Gastrocnemius medialis (tissue), 4 donors: Measurements from ENCODE around the gene TMEM150C. TPM values are rescaled to one million over a fixed set of nuclear protein-coding genes. Genes with fewer than 3 reads are reported as not detected.

Experiments used
- ATAC-seq, 2 donors: fragments of 150-250 bp; one replicate each; pipeline ENCODE4 v1.9.1; 2016
- DNase-seq, 2 donors: peaks; one replicate each; pipeline ENCODE4 v3.0.0-alpha.2; 2019
- H3K27ac ChIP-seq, 4 donors: fragments of 200-600 bp; sonication (generic); 1 replicate in 1 of 4; 2 replicates in 3 of 4; pipeline ENCODE4 v1.5.1; 2016 to 2018; ENCODE audit warnings: mild to moderate bottlenecking in 2 of 4, moderate library complexity in 1 of 4
- H3K27me3 ChIP-seq, 3 donors: fragments of 200-600 bp; sonication (generic) in 2 of 3; 1 replicate in 1 of 3; 2 replicates in 2 of 3; pipeline versions ENCODE4 v1.5.1 to v1.6.0; 2016 to 2019; ENCODE audit warnings: mild to moderate bottlenecking in 1 of 3, moderate library complexity in 1 of 3
- H3K36me3 ChIP-seq, 2 donors: fragments of 200-600 bp; sonication (generic) in 1 of 2; one replicate each; pipeline ENCODE4 v1.5.1; 2017 to 2018
- H3K4me1 ChIP-seq, 2 donors: fragments of 200-600 bp; sonication (generic) in 1 of 2; one replicate each; pipeline ENCODE4 v1.5.1; 2016 to 2017; ENCODE audit warnings: mild to moderate bottlenecking in 2 of 2
- H3K4me3 ChIP-seq, 4 donors: fragments of 200-600 bp; sonication (generic) in 3 of 4; 1 replicate in 1 of 4; 2 replicates in 3 of 4; pipeline ENCODE4 v1.5.1; 2016 to 2019; ENCODE audit warnings: mild to moderate bottlenecking in 2 of 4
- H3K9me3 ChIP-seq, 3 donors: fragments of 200-600 bp; sonication (generic) in 2 of 3; 1 replicate in 1 of 3; 2 replicates in 2 of 3; pipeline ENCODE4 v1.5.1; 2016 to 2019
- CTCF ChIP-seq, 5 experiments: fragments of 450-650 bp in 3 of 5; fragments of 200-600 bp in 2 of 5; sonication (generic) in 2 of 5; IDR thresholded peaks in 4 of 5; conservative IDR thresholded peaks in 1 of 5; 1 replicate in 4 of 5; 2 replicates in 1 of 5; pipeline ENCODE4 v1.5.1; 2016 to 2019; ENCODE audit warnings: antibody characterized with exemption in 5 of 5, mild to moderate bottlenecking in 3 of 5, moderate library complexity in 3 of 5
- POLR2A ChIP-seq, 2 donors: fragments of 450-650 bp; IDR thresholded peaks; one replicate each; pipeline ENCODE4 v1.6.1; 2017; ENCODE audit warnings: antibody characterized with exemption in 2 of 2, mild to moderate bottlenecking in 2 of 2, moderate library complexity in 2 of 2
- in situ Hi-C, 4 donors: fragments of 200-750 bp; cut with MboI; loops; one replicate each; pipeline versions ENCODE4 v1.15.0 to v1.8.0; 2017; ENCODE audit warnings: low sequenced_read_pairs in 4 of 4
- intact Hi-C: fragments of 100-400 bp; cut with DNase I; formaldehyde crosslinking; loops from one replicate; pipeline ENCODE4 v1.15.1; 2023; ENCODE audit warnings: low total_unique reads
- total RNA-seq, 4 donors: library from RNA; depleted of rRNA; stranded (reverse); fragments of >200 nt; gene quantifications; one replicate each; pipeline versions ENCODE4 v1.1.0 to v1.2.3, GENCODE V29; 2016

TMEM150C gene
- total RNA-seq, 4 donors from 2014 or later, result 5.5 to 13.5 (median 7.8) TPM

GRCh38 chr4:82579932-82580331, 18.1 kb upstream of the TMEM150C start:
- Histone ChIP-seq H3K4me3 (no peak overlapping the region), H3K9me3 (no peaks in the 10 kb centered on the region), H3K27me3 (no peaks in the 10 kb centered on the region), H3K4me1 (no peaks in the 10 kb centered on the region), H3K27ac (no peak overlapping the region), H3K36me3 (no peaks in the 10 kb centered on the region)
- ATAC-seq (no peak), DNase-seq (no peak)
- TF ChIP-seq CTCF (IDR thresholded peaks at IDR 0.05 in 4 of 5, conservative IDR thresholded peaks at IDR 0.05 in 1 of 5) (no peak), POLR2A (IDR thresholded peaks at IDR 0.05) (no peak)
- in situ Hi-C loops (no loop called here), intact Hi-C loops (no loop called here)

- Histone ChIP-seq H3K36me3 (no peaks in the 10 kb centered on the region), H3K4me1 (no peaks in the 10 kb centered on the region), H3K4me3 (no peak overlapping the region), H3K27ac (no peak overlapping the region), H3K27me3 (no peaks in the 10 kb centered on the region), H3K9me3 (no peaks in the 10 kb centered on the region)
- intact Hi-C loops (no loop called here), in situ Hi-C loops (no loop called here)
- ATAC-seq (no peak), DNase-seq (no peak)
- no peak for TF ChIP-seq POLR2A (IDR thresholded peaks at IDR 0.05)
- TF ChIP-seq CTCF (IDR thresholded peaks at IDR 0.05 in 4 of 5, conservative IDR thresholded peaks at IDR 0.05 in 1 of 5), result no peak
These were observed 17.1 kb upstream of the TMEM150C start for GRCh38 chr4:82578935-82579334.

GRCh38 chr4:82577451-82577850, 15.7 kb upstream of the TMEM150C start:
- no peak for TF ChIP-seq POLR2A (IDR thresholded peaks at IDR 0.05)
- no peak for TF ChIP-seq CTCF (IDR thresholded peaks at IDR 0.05 in 4 of 5, conservative IDR thresholded peaks at IDR 0.05 in 1 of 5)
- Histone ChIP-seq H3K9me3 (no peaks in the 10 kb centered on the region), H3K4me1 (no peaks in the 10 kb centered on the region), H3K27me3 (no peaks in the 10 kb centered on the region), H3K27ac (no peak overlapping the region), H3K4me3 (no peak overlapping the region), H3K36me3 (no peaks in the 10 kb centered on the region)
- intact Hi-C loops, result no loop called here
- in situ Hi-C loops, result no loop called here
- DNase-seq (no peak), ATAC-seq (no peak)

- H3K27ac ChIP-seq, result no peak overlapping the region
- H3K27me3 ChIP-seq, result no peaks in the 10 kb centered on the region
- no peak for DNase-seq
- no peaks in the 10 kb centered on the region for H3K36me3 ChIP-seq
- no peaks in the 10 kb centered on the region for H3K9me3 ChIP-seq
- in situ Hi-C loops, result no loop called here
- TF ChIP-seq POLR2A (IDR thresholded peaks at IDR 0.05), result no peak
- TF ChIP-seq CTCF (IDR thresholded peaks at IDR 0.05 in 4 of 5, conservative IDR thresholded peaks at IDR 0.05 in 1 of 5), result no peak
- H3K4me3 ChIP-seq, result no peak overlapping the region
- ATAC-seq, result no peak
- no peaks in the 10 kb centered on the region for H3K4me1 ChIP-seq
- intact Hi-C loops, result no loop called here
These were observed 7.9 kb upstream of the TMEM150C start for GRCh38 chr4:82569727-82570126.

GRCh38 chr4:82569076-82569475, 7.3 kb upstream of the TMEM150C start:
- DNase-seq (no peak), ATAC-seq (no peak)
- no peak for TF ChIP-seq POLR2A (IDR thresholded peaks at IDR 0.05)
- TF ChIP-seq CTCF (IDR thresholded peaks at IDR 0.05 in 4 of 5, conservative IDR thresholded peaks at IDR 0.05 in 1 of 5), result no peak
- in situ Hi-C loops (no loop called here), intact Hi-C loops (no loop called here)
- H3K27ac ChIP-seq, result no peak overlapping the region
- no peaks in the 10 kb centered on the region for H3K36me3 ChIP-seq
- H3K4me1 ChIP-seq, result no peaks in the 10 kb centered on the region
- no peaks in the 10 kb centered on the region for H3K9me3 ChIP-seq
- H3K27me3 ChIP-seq, result no peaks in the 10 kb centered on the region
- no peak overlapping the region for H3K4me3 ChIP-seq
